HT-29 (cell line): ENCODE data around the gene ZNF415. TPM values are rescaled to one million over a fixed set of nuclear protein-coding genes. Genes with fewer than 3 reads are reported as not detected.
"Not testable (repeated sequence)": the region's sequence is repeated elsewhere in the genome, so short reads cannot be mapped to it uniquely, and the experiment has no call there.

ENCODE experiments used
- DNase-seq: peaks from one replicate; pipeline ENCODE4 v3.0.0-alpha.2; 2015; ENCODE audit warnings: low spot score
- total RNA-seq: library from RNA; depleted of rRNA; stranded (reverse); fragments of >200 nt; shearing (Covaris generic); gene quantifications from 2 replicates; pipeline ENCODE4 v1.2.3, GENCODE V29; 2014

Gene ZNF415
- total RNA-seq, 1 experiment from 2014 or later: not detected

- no peak for DNase-seq
These were observed 29.9 kb downstream of the ZNF415 start for GRCh38 chr19:53102756-53103233.

- DNase-seq: peak; percentile 49
These were observed 30.4 kb downstream of the ZNF415 start for GRCh38 chr19:53102206-53102755.

GRCh38 chr19:53101518-53101917 lies 31.2 kb downstream of the ZNF415 start:
- no peak for DNase-seq

GRCh38 chr19:53098570-53098969 lies 34.1 kb downstream of the ZNF415 start:
- not testable (repeated sequence) for DNase-seq

GRCh38 chr19:53096982-53097690 lies 35.6 kb downstream of the ZNF415 start:
- DNase-seq: not testable (repeated sequence)

GRCh38 chr19:53096579-53096978 lies 36.1 kb downstream of the ZNF415 start:
- not testable (repeated sequence) for DNase-seq

GRCh38 chr19:53094754-53095575 lies 37.7 kb downstream of the ZNF415 start:
- DNase-seq: no peak

GRCh38 chr19:53092723-53093122 lies 40.0 kb downstream of the ZNF415 start:
- DNase-seq: no peak

- DNase-seq: no peak
These were observed 41.1 kb downstream of the ZNF415 start for GRCh38 chr19:53091413-53092254.

GRCh38 chr19:53088091-53088490 lies 44.6 kb downstream of the ZNF415 start:
- DNase-seq: no peak

GRCh38 chr19:53086949-53087348 lies 45.8 kb downstream of the ZNF415 start:
- DNase-seq: no peak

GRCh38 chr19:53085496-53085895 lies 47.2 kb downstream of the ZNF415 start:
- DNase-seq: no peak

- no peak for DNase-seq
These were observed 49.8 kb downstream of the ZNF415 start for GRCh38 chr19:53082929-53083328.

- DNase-seq: no peak
These were observed 53.3 kb downstream of the ZNF415 start for GRCh38 chr19:53079313-53079924.

- DNase-seq: no peak
These were observed 54.0 kb downstream of the ZNF415 start for GRCh38 chr19:53078668-53079067.

GRCh38 chr19:53076984-53077383 lies 55.7 kb downstream of the ZNF415 start:
- DNase-seq: peak; percentile 15

GRCh38 chr19:53068834-53069233 lies 63.9 kb downstream of the ZNF415 start:
- no peak for DNase-seq

GRCh38 chr19:53068199-53068598 lies 64.5 kb downstream of the ZNF415 start:
- no peak for DNase-seq

GRCh38 chr19:53057904-53058580 lies 74.7 kb downstream of the ZNF415 start:
- DNase-seq: no peak
